Activated CD4-positive, alpha-beta T cell treated with anti-CD3 and anti-CD28 coated beads for 36 hours (primary cell): ENCODE data around the gene PCGF3. TPM values are rescaled to one million over a fixed set of nuclear protein-coding genes. Genes with fewer than 3 reads are reported as not detected.
A peak's percentile ranks its signal among the peaks of the same experiment; 100 is the strongest.
"Not testable (repeated sequence)": the region's sequence is repeated elsewhere in the genome, so short reads cannot be mapped to it uniquely, and the experiment has no call there.

Experiments used
- ATAC-seq: fragments of 200-7000 bp; cut with Tn5 transposase; one replicate; pipeline ENCODE4 v1.10.0; 2021; ENCODE audit warnings: mild to moderate bottlenecking, moderate library complexity
- CTCF ChIA-PET: fragments of 350-600 bp; sonication (Branson Sonifier 250); formaldehyde crosslinking; loops from one replicate; lab custom pipeline; 2021; ENCODE audit warnings: antibody characterized with exemption; lab: Charles Lee
- POLR2A ChIA-PET: fragments of 350-600 bp; sonication (Branson Sonifier 250); formaldehyde crosslinking; loops from one replicate; lab custom pipeline; 2021; ENCODE audit warnings: antibody characterized with exemption, inconsistent platforms; lab: Charles Lee
- DNase-seq: peaks from one replicate; pipeline ENCODE4 v3.0.0-alpha.2; 2020
- H3K27ac Mint-ChIP-seq: one replicate; pipeline ENCODE4 v1.8.0; 2021; ENCODE audit warnings: mixed read lengths
- H3K27me3 Mint-ChIP-seq: one replicate; pipeline ENCODE4 v1.8.0; 2021; ENCODE audit warnings: mixed read lengths
- H3K36me3 Mint-ChIP-seq: one replicate; pipeline ENCODE4 v1.8.0; 2021; ENCODE audit warnings: low read depth, mixed read lengths
- H3K4me1 Mint-ChIP-seq: one replicate; pipeline ENCODE4 v1.8.0; 2021; ENCODE audit warnings: mixed read lengths
- H3K4me3 Mint-ChIP-seq: one replicate; pipeline ENCODE4 v1.8.0; 2021; ENCODE audit warnings: mild to moderate bottlenecking, moderate library complexity, mixed read lengths
- H3K9me3 Mint-ChIP-seq: one replicate; pipeline ENCODE4 v1.8.0; 2021; ENCODE audit warnings: low read depth, mixed read lengths
- intact Hi-C, 2 experiments: fragments of 100-400 bp; cut with DNase I in 1 of 2; cut with micrococcal nuclease in 1 of 2; formaldehyde crosslinking; loops; one replicate each; pipeline versions ENCODE4 v1.14.2 to v1.15.1; 2022 to 2024; cut with DNase I, micrococcal nuclease
- total RNA-seq, 2 experiments: library from RNA; stranded (reverse); gene quantifications; one replicate each; pipeline ENCODE4 v1.2.3, GENCODE V29; 2021

Gene PCGF3
- total RNA-seq, 2 experiments from 2014 or later: 20.6 to 22.5 TPM

GRCh38 chr4:699816-700580 lies 5.6 kb upstream of the PCGF3 start:
- POLR2A ChIA-PET: no interaction called here
- H3K27ac Mint-ChIP-seq: no peak overlapping the region
- H3K4me1 Mint-ChIP-seq: peaks cover 8% of the 10 kb centered on the region
- DNase-seq (no peak), ATAC-seq (no peak)
- no peaks in the 10 kb centered on the region for H3K36me3 Mint-ChIP-seq
- no peaks in the 10 kb centered on the region for H3K9me3 Mint-ChIP-seq
- CTCF ChIA-PET: interaction anchor here (0.7 kb wide), 1 partner anchor 64 kb away, joined by 3 read pairs; no protein-coding TSS in a partner anchor
- H3K4me3 Mint-ChIP-seq: no peak overlapping the region
- intact Hi-C loops: loop anchor here in 1 of 2 experiments (10.0 kb wide), 1 partner anchor 885 kb away; no protein-coding TSS in a partner anchor
- H3K27me3 Mint-ChIP-seq: no peaks in the 10 kb centered on the region

GRCh38 chr4:700587-701264 lies 4.9 kb upstream of the PCGF3 start:
- ChIA-PET POLR2A (no interaction called here), CTCF (no interaction called here)
- peak overlapping the region; percentile 29 for H3K27ac Mint-ChIP-seq
- no peaks in the 10 kb centered on the region for H3K36me3 Mint-ChIP-seq
- intact Hi-C loops: loop anchor here in 1 of 2 experiments (10.0 kb wide), 1 partner anchor 884 kb away; no protein-coding TSS in a partner anchor
- H3K9me3 Mint-ChIP-seq: no peaks in the 10 kb centered on the region
- H3K4me3 Mint-ChIP-seq: no peak overlapping the region
- DNase-seq: no peak
- no peaks in the 10 kb centered on the region for H3K27me3 Mint-ChIP-seq
- peaks cover 10% of the 10 kb centered on the region for H3K4me1 Mint-ChIP-seq
- no peak for ATAC-seq

- ChIA-PET CTCF (no interaction called here), POLR2A (no interaction called here)
- ATAC-seq (no peak), DNase-seq (no peak)
- Mint-ChIP-seq H3K27me3 (no peaks in the 10 kb centered on the region), H3K4me1 (peaks cover 10% of the 10 kb centered on the region), H3K4me3 (no peak overlapping the region), H3K9me3 (no peaks in the 10 kb centered on the region), H3K36me3 (no peaks in the 10 kb centered on the region), H3K27ac (no peak overlapping the region)
- intact Hi-C loops: loop anchor here in 1 of 2 experiments (10.0 kb wide), 1 partner anchor 882 kb away; no protein-coding TSS in a partner anchor
Measured at GRCh38 chr4:702618-703048, 3.0 kb upstream of the PCGF3 start.

- ATAC-seq (no peak), DNase-seq (no peak)
- POLR2A ChIA-PET: no interaction called here
- Mint-ChIP-seq H3K4me3 (no peak overlapping the region), H3K27ac (no peak overlapping the region), H3K27me3 (no peaks in the 10 kb centered on the region), H3K9me3 (no peaks in the 10 kb centered on the region), H3K4me1 (peaks cover 12% of the 10 kb centered on the region), H3K36me3 (no peaks in the 10 kb centered on the region)
- intact Hi-C loops: loop anchor here in 1 of 2 experiments (10.0 kb wide), 1 partner anchor 881 kb away; no protein-coding TSS in a partner anchor
- CTCF ChIA-PET: no interaction called here
Measured at GRCh38 chr4:703336-704197, 2.1 kb upstream of the PCGF3 start.

GRCh38 chr4:704198-704891 lies 1.3 kb upstream of the PCGF3 start:
- DNase-seq: no peak
- intact Hi-C loops: loop anchor here in 1 of 2 experiments (10.0 kb wide), 1 partner anchor 880 kb away; no protein-coding TSS in a partner anchor
- Mint-ChIP-seq H3K4me3 (no peak overlapping the region), H3K27ac (no peak overlapping the region), H3K36me3 (no peaks in the 10 kb centered on the region), H3K9me3 (no peaks in the 10 kb centered on the region), H3K27me3 (no peaks in the 10 kb centered on the region), H3K4me1 (peaks cover 15% of the 10 kb centered on the region)
- POLR2A ChIA-PET: no interaction called here
- CTCF ChIA-PET: no interaction called here
- ATAC-seq: no peak

- intact Hi-C loops: loop anchor here (1.0 to 10.0 kb wide), 11 partner anchors 24 to 880 kb away; partner anchors contain the start of genes ATP5ME (in 2 of the 2), MYL5 (in 2 of the 2), DGKQ (in 1 of the 2) and GAK (in 1 of the 2)
Measured at GRCh38 chr4:704971-705277, 708 bp upstream of the PCGF3 start.

GRCh38 chr4:706083-706633 lies 526 bp downstream of the PCGF3 start:
- intact Hi-C loops: loop anchor here in 1 of 2 experiments (10.0 kb wide), 1 partner anchor 879 kb away; no protein-coding TSS in a partner anchor
- H3K36me3 Mint-ChIP-seq, POLR2A ChIA-PET, DNase-seq, ATAC-seq, H3K27me3 Mint-ChIP-seq, CTCF ChIA-PET, H3K27ac Mint-ChIP-seq, H3K9me3 Mint-ChIP-seq: not testable (repeated sequence)
- Mint-ChIP-seq H3K4me1 (peaks cover 15% of the 10 kb centered on the region), H3K4me3 (peak overlapping the region; percentile 68)

More at GRCh38 chr4:704971-705277, 708 bp upstream of the PCGF3 start:
- Mint-ChIP-seq H3K27ac (no peak overlapping the region), H3K4me3 (no peak overlapping the region), H3K4me1 (peaks cover 17% of the 10 kb centered on the region), H3K9me3 (no peaks in the 10 kb centered on the region), H3K36me3 (no peaks in the 10 kb centered on the region), H3K27me3 (no peaks in the 10 kb centered on the region)
- ChIA-PET CTCF (no interaction called here), POLR2A (no interaction called here)
- DNase-seq (no peak), ATAC-seq (no peak)

- ChIA-PET POLR2A (no interaction called here), CTCF (no interaction called here)
- Mint-ChIP-seq H3K27me3 (no peaks in the 10 kb centered on the region), H3K4me1 (peaks cover 15% of the 10 kb centered on the region), H3K4me3 (no peak overlapping the region), H3K27ac (no peak overlapping the region), H3K9me3 (no peaks in the 10 kb centered on the region), H3K36me3 (no peaks in the 10 kb centered on the region)
- intact Hi-C loops: loop anchor here in 1 of 2 experiments (10.0 kb wide), 1 partner anchor 878 kb away; no protein-coding TSS in a partner anchor
- DNase-seq (no peak), ATAC-seq (no peak)
Measured at GRCh38 chr4:706834-707598, 1.4 kb downstream of the PCGF3 start.

- DNase-seq (no peak), ATAC-seq (no peak)
- Mint-ChIP-seq H3K9me3 (no peaks in the 10 kb centered on the region), H3K27ac (no peak overlapping the region), H3K4me1 (peaks cover 15% of the 10 kb centered on the region), H3K27me3 (no peaks in the 10 kb centered on the region), H3K4me3 (no peak overlapping the region), H3K36me3 (no peaks in the 10 kb centered on the region)
- ChIA-PET CTCF (no interaction called here), POLR2A (no interaction called here)
- intact Hi-C loops: loop anchor here in 1 of 2 experiments (10.0 kb wide), 1 partner anchor 877 kb away; no protein-coding TSS in a partner anchor
Measured at GRCh38 chr4:707929-708630, 2.4 kb downstream of the PCGF3 start.
